ENCODE measurements around the gene BTBD16.
A peak's percentile ranks its signal among the peaks of the same experiment; 100 is the strongest.

Gene BTBD16

GRCh38 chr10:122347170-122347841 lies 76.2 kb downstream of the BTBD16 start:
- no peak for DNase-seq

- DNase-seq = no peak
Observed at GRCh38 chr10:122348512-122348911, 77.4 kb downstream of the BTBD16 start.

GRCh38 chr10:122348935-122349361 lies 77.9 kb downstream of the BTBD16 start:
- DNase-seq = no peak

GRCh38 chr10:122349758-122350369 lies 78.8 kb downstream of the BTBD16 start:
- DNase-seq = no peak

GRCh38 chr10:122350893-122351292 lies 79.8 kb downstream of the BTBD16 start:
- DNase-seq = no peak

GRCh38 chr10:122352817-122353525 lies 81.9 kb downstream of the BTBD16 start:
- DNase-seq = no peak

GRCh38 chr10:122354383-122354782 lies 83.3 kb downstream of the BTBD16 start:
- no peak for DNase-seq

- no peak for DNase-seq
Observed at GRCh38 chr10:122357685-122358084, 86.6 kb downstream of the BTBD16 start.

GRCh38 chr10:122359621-122360020 lies 88.5 kb downstream of the BTBD16 start:
- no peak for DNase-seq

GRCh38 chr10:122361046-122361445 lies 90.0 kb downstream of the BTBD16 start:
- no peak for DNase-seq

- no peak for DNase-seq
Observed at GRCh38 chr10:122362031-122362592, 91.0 kb downstream of the BTBD16 start.

- no peak for DNase-seq
Observed at GRCh38 chr10:122362621-122363020, 91.5 kb downstream of the BTBD16 start.

GRCh38 chr10:122363311-122363710 lies 92.2 kb downstream of the BTBD16 start:
- DNase-seq = no peak

GRCh38 chr10:122363722-122364463 lies 92.8 kb downstream of the BTBD16 start:
- DNase-seq = no peak

GRCh38 chr10:122368502-122369254 lies 97.6 kb downstream of the BTBD16 start:
- no peak for DNase-seq

GRCh38 chr10:122373108-122373507 lies 102.0 kb downstream of the BTBD16 start:
- no peak for DNase-seq

- DNase-seq = no peak
Observed at GRCh38 chr10:122373721-122374120, 102.6 kb downstream of the BTBD16 start.

GRCh38 chr10:122374237-122374858 lies 103.3 kb downstream of the BTBD16 start, which contains the start of gene PLEKHA1:
TSS of gene PLEKHA1 (plus strand) at chr10:122374708. CDS start at chr10:122393201, 18,493 bp downstream.
- DNase-seq = peak; percentile 89

- peak; percentile 62 for DNase-seq
Observed at GRCh38 chr10:122374859-122375678, 104.0 kb downstream of the BTBD16 start.

- DNase-seq = no peak
Observed at GRCh38 chr10:122375679-122376160, 104.6 kb downstream of the BTBD16 start.

Measured in activated gamma-delta T cell treated with Interleukin-2 at 50 U/mL for 16 hours (primary cell).